SU-DHL-6 (cell line): ENCODE data around the gene MMP23B.

Source experiments
- EZH2phosphoT487 ChIP-seq: fragments of 200-600 bp; sonication (generic), shearing (Covaris generic); conservative IDR thresholded peaks from 2 replicates; pipeline ENCODE4 v1.6.1; 2018; ENCODE audit warnings: mild to moderate bottlenecking, antibody characterized with exemption, low read length, moderate library complexity, mixed read lengths
- TF ChIP-seq, protein P1 (sequence below): fragments of 200-600 bp; sonication (generic); IDR thresholded peaks from one replicate; pipeline ENCODE4 v1.5.1; 2017; ENCODE audit warnings: antibody characterized with exemption, mild to moderate bottlenecking, low read length, moderate library complexity; ENCODE audit not compliant: insufficient read depth, poor library complexity, severe bottlenecking

DNA sequence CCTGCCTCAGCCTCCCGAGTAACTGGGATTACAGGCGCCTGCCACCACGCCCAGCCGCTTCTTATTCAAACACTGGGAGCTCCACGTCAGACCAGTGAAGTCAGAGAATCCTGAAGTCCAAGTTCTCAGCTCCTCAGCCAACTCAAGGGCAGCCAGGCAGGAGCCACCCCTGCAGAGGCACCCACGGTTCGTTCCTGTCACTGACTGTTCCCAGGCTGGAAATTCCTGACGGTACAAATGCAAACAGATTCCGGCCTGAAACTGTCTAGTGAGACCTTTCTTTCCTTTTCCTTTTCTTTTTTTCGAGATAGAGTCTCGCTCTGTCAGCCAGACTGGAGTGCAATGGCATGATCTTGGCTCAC lies 48.9 kb downstream of the MMP23B start:
- TF ChIP-seq EZH2phosphoT487: no peak
- TF ChIP-seq, protein P1, sequence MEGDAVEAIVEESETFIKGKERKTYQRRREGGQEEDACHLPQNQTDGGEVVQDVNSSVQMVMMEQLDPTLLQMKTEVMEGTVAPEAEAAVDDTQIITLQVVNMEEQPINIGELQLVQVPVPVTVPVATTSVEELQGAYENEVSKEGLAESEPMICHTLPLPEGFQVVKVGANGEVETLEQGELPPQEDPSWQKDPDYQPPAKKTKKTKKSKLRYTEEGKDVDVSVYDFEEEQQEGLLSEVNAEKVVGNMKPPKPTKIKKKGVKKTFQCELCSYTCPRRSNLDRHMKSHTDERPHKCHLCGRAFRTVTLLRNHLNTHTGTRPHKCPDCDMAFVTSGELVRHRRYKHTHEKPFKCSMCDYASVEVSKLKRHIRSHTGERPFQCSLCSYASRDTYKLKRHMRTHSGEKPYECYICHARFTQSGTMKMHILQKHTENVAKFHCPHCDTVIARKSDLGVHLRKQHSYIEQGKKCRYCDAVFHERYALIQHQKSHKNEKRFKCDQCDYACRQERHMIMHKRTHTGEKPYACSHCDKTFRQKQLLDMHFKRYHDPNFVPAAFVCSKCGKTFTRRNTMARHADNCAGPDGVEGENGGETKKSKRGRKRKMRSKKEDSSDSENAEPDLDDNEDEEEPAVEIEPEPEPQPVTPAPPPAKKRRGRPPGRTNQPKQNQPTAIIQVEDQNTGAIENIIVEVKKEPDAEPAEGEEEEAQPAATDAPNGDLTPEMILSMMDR: no peak
